H1 (cell line): Measurements from ENCODE around the gene RRP12. TPM values are rescaled to one million over a fixed set of nuclear protein-coding genes. Genes with fewer than 3 reads are reported as not detected.

Experiments used
- ATF2 ChIP-seq: IDR thresholded peaks from 2 replicates; pipeline ENCODE4 v1.6.1; 2012; ENCODE audit warnings: low read length, inconsistent platforms
- CHD7 ChIP-seq: fragments of 300-600 bp; sonication (generic); IDR thresholded peaks from 2 replicates; pipeline ENCODE4 v1.7.1; 2012; ENCODE audit warnings: low read length, moderate library complexity, mild to moderate bottlenecking, inconsistent platforms; ENCODE audit not compliant: insufficient replicate concordance
- CREB1 ChIP-seq: IDR thresholded peaks from 2 replicates; pipeline ENCODE4 v1.6.1; 2012; ENCODE audit warnings: inconsistent platforms
- EP300 ChIP-seq, 2 experiments: IDR thresholded peaks; 1 replicate in 1 of 2; 2 replicates in 1 of 2; pipeline ENCODE4 v1.6.1; 2011 to 2012; ENCODE audit warnings: low read depth in 2 of 2, low read length in 2 of 2, mild to moderate bottlenecking in 2 of 2, borderline replicate concordance in 1 of 2, inconsistent platforms in 1 of 2, moderate library complexity in 1 of 2
- GTF2F1 ChIP-seq: IDR thresholded peaks from 2 replicates; pipeline ENCODE4 v1.6.1; 2012; ENCODE audit warnings: low read depth, low read length, improper control_type of control experiment, borderline replicate concordance
- SP1 ChIP-seq: IDR thresholded peaks from 2 replicates; pipeline ENCODE4 v1.6.1; 2011; ENCODE audit warnings: low read depth, low read length
- TBP ChIP-seq: IDR thresholded peaks from 2 replicates; pipeline ENCODE4 v1.6.1; 2011; ENCODE audit warnings: low read depth, low read length, improper control_type of control experiment
- polyA plus RNA-seq, 7 experiments: library from polyadenylated mRNA; depleted of rRNA in 3 of 7; stranded (reverse) in 5 of 7; unstranded in 2 of 7; fragments of >200 nt in 5 of 7; fragments of 200-250 nt in 2 of 7; gene quantifications; 1 replicate in 5 of 7; 2 replicates in 1 of 7; 4 replicates in 1 of 7; pipeline versions ENCODE4 v1.2.1 to v1.2.3, GENCODE V29; 2011 to 2013; ENCODE audit warnings: missing spikeins in 2 of 7, mixed read lengths in 2 of 7
- total RNA-seq: library from RNA; stranded (reverse); fragmentation: NEBNext Ultra II Directional; extraction: Animal tissue kit (Norgen Biotek cat#: 25700); gene quantifications from 2 replicates; pipeline ENCODE4 v1.2.1, GENCODE V29; 2021

Gene RRP12
- total and polyA plus RNA-seq, 2 of the 8 experiments (the other 6 are each of a cell fraction or from before 2014, with no cell fraction given) = 21.0 to 65.8 TPM

DNA sequence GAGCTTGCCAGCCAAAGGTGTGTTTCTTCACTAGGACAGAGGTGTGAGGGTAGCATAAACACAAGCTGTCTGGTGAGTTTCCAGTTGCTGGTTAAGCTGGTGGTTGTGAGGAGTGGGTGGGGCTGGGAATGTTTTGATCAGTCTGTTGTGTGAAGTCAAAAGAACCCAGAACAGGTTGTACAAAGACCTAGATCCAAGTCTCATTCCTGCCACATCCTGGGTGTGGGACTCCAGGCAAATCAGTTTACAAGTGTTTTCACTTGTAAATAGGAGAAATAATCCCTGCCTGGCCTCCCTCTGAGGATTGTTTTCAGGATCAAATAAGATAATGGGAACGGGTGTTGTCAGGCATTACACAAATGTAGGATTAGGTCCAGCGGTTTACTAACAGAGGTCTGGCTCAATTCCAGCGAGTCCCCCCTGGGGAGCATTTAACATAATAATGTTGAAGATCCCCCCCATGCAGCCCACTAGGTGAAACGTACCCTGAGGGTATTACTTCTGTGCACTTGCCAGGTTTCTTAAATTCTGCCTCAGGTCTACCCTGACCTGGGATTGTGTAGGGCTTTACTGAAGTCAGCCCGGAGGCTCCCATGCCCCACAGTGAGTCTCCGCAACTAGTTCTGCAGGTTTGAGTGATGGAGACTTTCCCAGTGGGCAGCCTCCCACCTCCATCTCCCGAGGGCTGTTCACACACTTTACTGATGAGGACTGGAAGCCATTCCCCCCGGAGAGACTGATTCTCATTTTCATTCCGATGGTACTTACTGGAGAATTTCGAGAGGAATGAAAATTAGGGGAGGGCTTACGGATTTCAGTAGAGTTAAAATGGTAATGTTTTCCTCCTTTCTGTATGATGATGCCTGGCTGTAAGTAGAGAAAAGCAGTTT lies 64.0 kb downstream of the RRP12 start (continued):
- no peak for TF ChIP-seq CHD7
- TF ChIP-seq GTF2F1 = no peak
- peak; percentile 64; the same call in 1 of the 2 replicates for TF ChIP-seq ATF2
- TF ChIP-seq CREB1 = peak; percentile 28; the same call in 1 of the 2 replicates
- TF ChIP-seq TBP = 0 out of 2 replicates have a peak, but pooled peaks have one; percentile 38
- TF ChIP-seq SP1 = 0 out of 2 replicates have a peak, but pooled peaks have one; percentile 22
- peak in 1 of 2 experiments; percentile 7; a peak in 1 of 3 replicates for TF ChIP-seq EP300 (IDR thresholded peaks at IDR 0.05; ENCODE audit: borderline replicate concordance in 1 of 2, low read depth in 2 of 2, low read length in 2 of 2)
